T-helper 17 cell (primary cell): ENCODE measurements around the gene ADGRL3. TPM values are rescaled to one million over a fixed set of nuclear protein-coding genes. Genes with fewer than 3 reads are reported as not detected.

Experiments
- ATAC-seq: fragments of 150-1000 bp; cut with Tn5 transposase; 2 replicates; pipeline ENCODE4 v1.10.0; 2021; ENCODE audit warnings: mild to moderate bottlenecking, moderate library complexity
- DNase-seq, 3 donors: peaks; one replicate each; pipeline versions ENCODE4 v3.0.0 to v3.0.0-alpha.2; 2020 to 2021
- H3K9me3 ChIP-seq: one replicate; pipeline ENCODE4 v1.7.0; 2013; ENCODE audit warnings: low read length, mild to moderate bottlenecking; ENCODE audit not compliant: control insufficient read depth, poor library complexity, severe bottlenecking
- H3K27ac Mint-ChIP-seq: one replicate; pipeline ENCODE4 v1.8.0; 2022; ENCODE audit warnings: mild to moderate bottlenecking, moderate library complexity, mixed read lengths
- H3K27me3 Mint-ChIP-seq: one replicate; pipeline ENCODE4 v1.8.0; 2022; ENCODE audit warnings: mixed read lengths
- H3K36me3 Mint-ChIP-seq: one replicate; pipeline ENCODE4 v1.8.0; 2022; ENCODE audit warnings: low read depth, mixed read lengths
- H3K4me1 Mint-ChIP-seq: one replicate; pipeline ENCODE4 v1.8.0; 2022; ENCODE audit warnings: mild to moderate bottlenecking, mixed read lengths
- H3K4me3 Mint-ChIP-seq: one replicate; pipeline ENCODE4 v1.8.0; 2022; ENCODE audit warnings: mild to moderate bottlenecking, moderate library complexity, mixed read lengths
- total RNA-seq, 4 donors: library from RNA in 2 of 4; stranded (reverse) in 2 of 4; gene quantifications; one replicate each; pipeline ENCODE4 v1.2.3 and lab custom pipeline; 2022 to 2026

Gene ADGRL3
- total RNA-seq, 2 donors from 2014 or later, result not detected

- H3K9me3 ChIP-seq, result no peaks in the 10 kb centered on the region
- Mint-ChIP-seq H3K36me3 (no peaks in the 10 kb centered on the region), H3K27ac (no peak overlapping the region), H3K4me1 (no peaks in the 10 kb centered on the region), H3K27me3 (no peaks in the 10 kb centered on the region), H3K4me3 (no peak overlapping the region)
- ATAC-seq, result no peak
- no peak for DNase-seq
These were observed 572.0 kb downstream of the ADGRL3 start for GRCh38 chr4:61772126-61772525.

- DNase-seq (no peak), ATAC-seq (no peak)
- H3K27ac Mint-ChIP-seq, result no peak overlapping the region
- no peaks in the 10 kb centered on the region for H3K36me3 Mint-ChIP-seq
- no peak overlapping the region for H3K4me3 Mint-ChIP-seq
- H3K27me3 Mint-ChIP-seq, result no peaks in the 10 kb centered on the region
- no peaks in the 10 kb centered on the region for H3K4me1 Mint-ChIP-seq
- no peaks in the 10 kb centered on the region for H3K9me3 ChIP-seq
These were observed 573.6 kb downstream of the ADGRL3 start for GRCh38 chr4:61773655-61774245.

DNA sequence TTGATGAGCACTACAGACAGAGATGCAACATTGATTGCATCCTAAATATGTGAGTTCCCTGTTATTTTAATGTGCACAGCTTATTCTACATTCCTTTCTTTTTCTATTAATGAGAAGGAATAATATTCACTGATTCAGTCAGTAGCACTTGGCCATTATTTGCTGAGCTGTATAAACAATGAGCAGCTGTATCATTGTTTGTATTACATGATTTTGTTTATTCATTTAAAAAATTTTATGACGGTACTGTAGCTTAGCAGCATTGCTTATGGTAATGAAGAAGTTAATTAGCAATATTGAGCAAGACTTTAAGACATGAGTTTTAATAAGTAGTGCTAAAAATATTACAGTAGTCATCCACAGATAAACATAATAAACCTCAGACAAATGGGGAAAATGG, 582.0 kb downstream of the ADGRL3 start:
- H3K4me3 Mint-ChIP-seq, result no peak overlapping the region
- no peaks in the 10 kb centered on the region for H3K9me3 ChIP-seq
- DNase-seq (no peak), ATAC-seq (no peak)
- H3K27me3 Mint-ChIP-seq, result no peaks in the 10 kb centered on the region
- H3K36me3 Mint-ChIP-seq, result no peaks in the 10 kb centered on the region
- no peak overlapping the region for H3K27ac Mint-ChIP-seq
- no peaks in the 10 kb centered on the region for H3K4me1 Mint-ChIP-seq

- H3K36me3 Mint-ChIP-seq, result no peaks in the 10 kb centered on the region
- no peak overlapping the region for H3K4me3 Mint-ChIP-seq
- DNase-seq (no peak), ATAC-seq (no peak)
- H3K4me1 Mint-ChIP-seq, result no peaks in the 10 kb centered on the region
- no peaks in the 10 kb centered on the region for H3K27me3 Mint-ChIP-seq
- H3K27ac Mint-ChIP-seq, result no peak overlapping the region
- H3K9me3 ChIP-seq, result no peaks in the 10 kb centered on the region
These were observed 582.9 kb downstream of the ADGRL3 start for GRCh38 chr4:61783050-61783449.

DNA sequence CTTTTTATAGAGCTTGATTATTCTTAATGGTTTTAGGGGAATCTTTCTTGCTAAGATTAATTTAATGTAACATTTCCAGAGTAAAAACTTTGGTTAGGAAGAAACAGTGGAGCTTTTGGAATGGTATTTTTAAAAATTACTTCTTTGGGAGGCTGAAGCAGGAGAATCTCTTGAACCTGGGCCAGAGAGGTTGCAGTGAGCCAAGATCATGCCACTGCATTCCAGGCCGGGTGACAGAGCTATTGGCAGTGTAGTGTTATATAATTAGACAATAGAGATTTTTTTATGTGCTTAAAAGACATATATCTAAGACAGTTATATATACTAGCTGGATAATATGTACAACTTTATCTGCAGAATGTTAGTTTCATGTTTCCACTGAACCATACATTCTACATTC, 585.6 kb downstream of the ADGRL3 start:
- Mint-ChIP-seq H3K27ac (no peak overlapping the region), H3K36me3 (no peaks in the 10 kb centered on the region), H3K27me3 (no peaks in the 10 kb centered on the region), H3K4me1 (no peaks in the 10 kb centered on the region), H3K4me3 (no peak overlapping the region)
- H3K9me3 ChIP-seq, result no peaks in the 10 kb centered on the region
- DNase-seq (no peak), ATAC-seq (no peak)

GRCh38 chr4:61786211-61786610, 586.1 kb downstream of the ADGRL3 start:
- H3K27ac Mint-ChIP-seq, result no peak overlapping the region
- no peak for DNase-seq
- H3K27me3 Mint-ChIP-seq, result no peaks in the 10 kb centered on the region
- no peaks in the 10 kb centered on the region for H3K9me3 ChIP-seq
- no peaks in the 10 kb centered on the region for H3K36me3 Mint-ChIP-seq
- H3K4me1 Mint-ChIP-seq, result no peaks in the 10 kb centered on the region
- H3K4me3 Mint-ChIP-seq, result no peak overlapping the region
- no peak for ATAC-seq

DNA sequence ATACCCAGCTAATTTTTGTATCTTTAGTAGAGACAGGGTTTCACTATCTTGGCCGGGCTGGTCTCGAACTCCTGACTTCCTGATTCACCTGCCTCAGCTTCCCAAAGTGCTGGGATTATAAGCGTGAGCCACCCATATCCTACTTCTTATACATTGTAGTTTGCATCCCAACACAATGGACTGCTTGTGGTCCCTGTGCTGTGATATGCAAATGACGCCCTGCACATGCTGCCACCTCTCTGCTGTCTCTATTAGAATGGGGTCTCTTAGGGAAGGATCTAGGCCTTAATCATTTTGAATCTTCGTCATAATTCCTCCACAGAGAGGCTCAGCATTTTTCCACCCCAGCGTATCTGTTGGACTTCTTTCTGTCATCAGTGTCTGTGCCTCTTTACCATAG, 595.9 kb downstream of the ADGRL3 start:
- no peak overlapping the region for H3K4me3 Mint-ChIP-seq
- H3K27me3 Mint-ChIP-seq, result no peaks in the 10 kb centered on the region
- H3K4me1 Mint-ChIP-seq, result no peaks in the 10 kb centered on the region

DNA sequence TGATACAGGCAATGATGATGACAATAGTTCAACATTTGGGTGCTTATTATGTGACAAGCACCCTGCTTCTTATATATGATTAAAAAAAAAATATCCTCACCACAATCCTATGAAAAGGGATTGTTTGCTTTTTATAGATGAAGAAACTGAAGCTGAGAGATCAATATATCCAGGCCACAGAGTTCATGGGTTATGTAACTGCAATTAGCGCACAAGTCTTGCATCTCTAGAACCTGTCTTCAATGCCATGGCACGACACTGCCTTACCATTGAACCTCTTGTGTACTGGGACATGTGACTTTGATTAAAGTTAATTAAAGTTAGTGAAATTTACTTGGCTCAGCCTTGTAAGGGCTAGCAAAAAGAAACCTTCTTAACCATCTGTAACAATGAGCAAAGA, 599.7 kb downstream of the ADGRL3 start:
- H3K4me1 Mint-ChIP-seq, result no peaks in the 10 kb centered on the region
- H3K9me3 ChIP-seq, result peaks cover 5% of the 10 kb centered on the region
- no peak overlapping the region for H3K4me3 Mint-ChIP-seq
- H3K36me3 Mint-ChIP-seq, result no peaks in the 10 kb centered on the region
- no peaks in the 10 kb centered on the region for H3K27me3 Mint-ChIP-seq
- H3K27ac Mint-ChIP-seq, result no peak overlapping the region
- ATAC-seq (no peak), DNase-seq (no peak)

More for the DNA sequence above, 595.9 kb downstream of the ADGRL3 start:
- DNase-seq (no peak), ATAC-seq (no peak)
- H3K36me3 Mint-ChIP-seq, result no peaks in the 10 kb centered on the region
- H3K9me3 ChIP-seq, result peaks cover 5% of the 10 kb centered on the region
- H3K27ac Mint-ChIP-seq, result no peak overlapping the region

GRCh38 chr4:61805227-61805626, 605.1 kb downstream of the ADGRL3 start:
- H3K4me1 Mint-ChIP-seq, result no peaks in the 10 kb centered on the region
- no peaks in the 10 kb centered on the region for H3K9me3 ChIP-seq
- H3K27ac Mint-ChIP-seq, result no peak overlapping the region
- no peaks in the 10 kb centered on the region for H3K27me3 Mint-ChIP-seq
- DNase-seq (no peak), ATAC-seq (no peak)
- H3K4me3 Mint-ChIP-seq, result no peak overlapping the region
- no peaks in the 10 kb centered on the region for H3K36me3 Mint-ChIP-seq

DNA sequence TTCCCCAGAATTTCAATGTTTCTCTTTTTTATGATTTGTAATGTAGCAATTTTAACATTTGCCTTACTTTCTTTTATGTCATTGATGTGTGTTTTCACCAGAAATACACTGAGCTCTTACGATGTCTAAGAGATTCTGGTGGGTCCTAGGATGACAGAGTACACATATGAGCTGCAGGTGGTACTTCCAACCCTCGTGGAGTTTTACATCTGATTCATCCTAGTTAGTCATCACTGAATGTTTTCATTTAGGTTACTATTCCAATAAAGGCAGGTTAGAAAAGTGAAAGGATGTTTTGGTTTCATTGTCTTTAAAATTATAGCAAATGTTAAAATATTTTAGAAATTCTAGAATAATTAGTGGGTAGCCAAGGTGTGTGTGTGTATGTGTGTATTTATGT, 605.9 kb downstream of the ADGRL3 start:
- no peak for ATAC-seq
- Mint-ChIP-seq H3K36me3 (no peaks in the 10 kb centered on the region), H3K4me1 (no peaks in the 10 kb centered on the region), H3K27ac (no peak overlapping the region), H3K27me3 (no peaks in the 10 kb centered on the region), H3K4me3 (no peak overlapping the region)
- no peaks in the 10 kb centered on the region for H3K9me3 ChIP-seq
- DNase-seq, result no peak

DNA sequence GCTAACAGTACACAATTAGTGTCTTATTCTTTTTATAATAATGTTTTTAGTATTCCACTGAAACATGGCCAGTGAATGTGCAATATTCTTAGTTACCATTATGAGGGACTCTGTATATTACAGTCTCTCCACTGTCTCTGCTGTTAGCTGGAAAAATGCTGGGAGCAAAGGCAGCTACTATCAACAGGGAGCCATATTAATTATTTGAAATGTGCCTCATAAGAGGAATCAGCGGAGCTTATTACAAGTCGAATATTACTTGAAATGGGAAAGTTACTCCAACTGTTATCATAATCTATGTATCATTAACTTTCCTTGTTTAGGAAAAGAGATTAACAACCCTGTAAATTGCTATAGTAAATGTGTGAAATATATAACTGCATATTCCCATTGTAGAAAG, 612.0 kb downstream of the ADGRL3 start:
- no peak for ATAC-seq
- H3K9me3 ChIP-seq, result no peaks in the 10 kb centered on the region
- H3K36me3 Mint-ChIP-seq, result no peaks in the 10 kb centered on the region
- no peak overlapping the region for H3K27ac Mint-ChIP-seq
- no peaks in the 10 kb centered on the region for H3K27me3 Mint-ChIP-seq
- no peak overlapping the region for H3K4me3 Mint-ChIP-seq
- no peaks in the 10 kb centered on the region for H3K4me1 Mint-ChIP-seq
- no peak for DNase-seq

- no peak for DNase-seq
- Mint-ChIP-seq H3K27ac (no peak overlapping the region), H3K4me1 (no peaks in the 10 kb centered on the region), H3K36me3 (no peaks in the 10 kb centered on the region), H3K4me3 (no peak overlapping the region), H3K27me3 (no peaks in the 10 kb centered on the region)
- H3K9me3 ChIP-seq, result no peaks in the 10 kb centered on the region
- no peak for ATAC-seq
These were observed 616.9 kb downstream of the ADGRL3 start for GRCh38 chr4:61817071-61817470.

- no peaks in the 10 kb centered on the region for H3K36me3 Mint-ChIP-seq
- H3K4me3 Mint-ChIP-seq, result no peak overlapping the region
- no peaks in the 10 kb centered on the region for H3K9me3 ChIP-seq
- DNase-seq (no peak), ATAC-seq (no peak)
- H3K27ac Mint-ChIP-seq, result no peak overlapping the region
- no peaks in the 10 kb centered on the region for H3K4me1 Mint-ChIP-seq
- H3K27me3 Mint-ChIP-seq, result no peaks in the 10 kb centered on the region
These were observed 620.0 kb downstream of the ADGRL3 start for GRCh38 chr4:61820136-61820535.

GRCh38 chr4:61824454-61824853, 624.3 kb downstream of the ADGRL3 start:
- no peak overlapping the region for H3K4me3 Mint-ChIP-seq
- DNase-seq, result no peak
- H3K4me1 Mint-ChIP-seq, result no peaks in the 10 kb centered on the region
- H3K9me3 ChIP-seq, result no peaks in the 10 kb centered on the region
- H3K36me3 Mint-ChIP-seq, result no peaks in the 10 kb centered on the region
- no peak for ATAC-seq
- H3K27ac Mint-ChIP-seq, result no peak overlapping the region
- no peaks in the 10 kb centered on the region for H3K27me3 Mint-ChIP-seq
